ENCODE data around the gene BATF2. TPM values are rescaled to one million over a fixed set of nuclear protein-coding genes. Genes with fewer than 3 reads are reported as not detected.
"Not testable (repeated sequence)": the region's sequence is repeated elsewhere in the genome, so short reads cannot be mapped to it uniquely, and the experiment has no call there.

The BATF2 gene
- total and polyA plus RNA-seq, 3 donors from 2014 or later: 0.94 to 2.7 (median 1.5) TPM

GRCh38 chr11:64990222-64990923 lies 6.4 kb downstream of the BATF2 start:
- WGBS, 2 donors: 57 to 61% methylated on average over 15 of the region's 15 CpGs

GRCh38 chr11:64989416-64989815 lies 7.4 kb downstream of the BATF2 start:
- intact Hi-C loops (cut with DNase I; ENCODE audit: low total_unique reads): no loop called here

More at GRCh38 chr11:64990222-64990923, 6.4 kb downstream of the BATF2 start:
- intact Hi-C loops (cut with DNase I; ENCODE audit: low total_unique reads): no loop called here
- H3K9me3 ChIP-seq: no peaks in the 10 kb centered on the region
- H3K27ac ChIP-seq: no peak overlapping the region
- H3K4me1 ChIP-seq: no peaks in the 10 kb centered on the region
- H3K36me3 ChIP-seq (ENCODE audit: low read depth, missing control alignments): no peaks in the 10 kb centered on the region
- no peaks in the 10 kb centered on the region for H3K27me3 ChIP-seq
- H3K4me3 ChIP-seq: no peak overlapping the region
- TF ChIP-seq CTCF (IDR thresholded peaks at IDR 0.05) (no peak), POLR2A (IDR thresholded peaks at IDR 0.05) (no peak)
- DNase-seq: no peak

GRCh38 chr11:64987998-64988854 lies 8.5 kb downstream of the BATF2 start:
- TF ChIP-seq CTCF (IDR thresholded peaks at IDR 0.05) (no peak), POLR2A (IDR thresholded peaks at IDR 0.05) (no peak)
- H3K4me3 ChIP-seq: no peak overlapping the region
- no peak for DNase-seq
- intact Hi-C loops (cut with DNase I; ENCODE audit: low total_unique reads): no loop called here
- H3K4me1 ChIP-seq: no peaks in the 10 kb centered on the region
- 88 to 93% methylated on average over 5 to 6 of the region's 6 CpGs for WGBS, 2 donors
- H3K27ac ChIP-seq: no peak overlapping the region
- H3K36me3 ChIP-seq (ENCODE audit: low read depth, missing control alignments): no peaks in the 10 kb centered on the region
- H3K9me3 ChIP-seq: no peaks in the 10 kb centered on the region
- no peaks in the 10 kb centered on the region for H3K27me3 ChIP-seq

More at GRCh38 chr11:64989416-64989815, 7.4 kb downstream of the BATF2 start:
- no peak overlapping the region for H3K4me3 ChIP-seq
- DNase-seq: no peak
- no peaks in the 10 kb centered on the region for H3K4me1 ChIP-seq
- no peaks in the 10 kb centered on the region for H3K9me3 ChIP-seq
- 75 to 89% methylated on average over 5 to 13 of the region's 13 CpGs for WGBS, 2 donors
- TF ChIP-seq CTCF (IDR thresholded peaks at IDR 0.05) (no peak), POLR2A (IDR thresholded peaks at IDR 0.05) (no peak)
- H3K27me3 ChIP-seq: no peaks in the 10 kb centered on the region
- no peak overlapping the region for H3K27ac ChIP-seq
- H3K36me3 ChIP-seq (ENCODE audit: low read depth, missing control alignments): no peaks in the 10 kb centered on the region

DNA sequence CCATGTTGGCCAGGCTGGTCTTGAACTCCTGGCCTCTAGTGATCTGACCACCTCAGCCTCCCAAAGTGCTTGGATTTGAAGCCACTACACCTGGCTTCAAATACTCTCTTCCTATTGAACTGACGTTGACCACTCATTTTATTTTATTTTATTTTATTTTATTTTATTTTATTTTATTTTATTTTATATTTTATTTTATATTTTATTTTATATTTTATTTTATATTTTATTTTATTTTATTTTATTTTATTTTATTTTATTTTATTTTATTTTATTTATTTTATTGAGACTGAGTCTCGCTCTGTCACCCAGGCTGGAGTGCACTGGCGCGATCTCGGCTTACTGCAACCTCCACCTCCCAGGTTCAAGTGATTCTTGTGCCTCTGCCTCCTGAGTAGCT lies 13.4 kb downstream of the BATF2 start:
- H3K9me3 ChIP-seq; H3K4me3 ChIP-seq; H3K27ac ChIP-seq; H3K36me3 ChIP-seq (ENCODE audit: low read depth, missing control alignments); intact Hi-C loops (cut with DNase I; ENCODE audit: low total_unique reads); DNase-seq; H3K27me3 ChIP-seq; H3K4me1 ChIP-seq: not testable (repeated sequence)
- WGBS, 2 donors: 89 to 93% methylated on average over 5 of the region's 5 CpGs

DNA sequence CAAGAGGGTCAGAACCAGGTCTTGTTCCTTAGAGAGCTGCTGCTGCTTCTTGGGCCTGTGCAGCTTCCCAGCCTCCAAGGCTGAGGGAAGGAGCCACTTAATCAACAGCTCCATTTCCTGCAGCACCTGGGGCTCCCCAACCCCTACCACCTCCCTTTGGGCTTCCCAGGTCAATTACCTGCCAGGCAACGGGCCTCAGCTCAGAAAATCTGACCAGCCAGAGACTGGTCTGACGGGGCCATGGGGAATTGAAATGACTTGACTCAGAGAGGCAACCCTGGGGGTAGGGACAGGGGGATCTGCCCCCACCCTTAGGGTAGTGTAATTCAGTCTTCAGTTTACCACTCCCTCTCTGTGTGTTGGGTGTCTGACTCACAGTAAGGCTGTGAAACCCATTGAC lies 20.1 kb downstream of the BATF2 start:
- intact Hi-C loops (cut with DNase I; ENCODE audit: low total_unique reads): no loop called here
- no peaks in the 10 kb centered on the region for H3K36me3 ChIP-seq (ENCODE audit: low read depth, missing control alignments)
- no peak for DNase-seq
- H3K27ac ChIP-seq: no peak overlapping the region
- no peaks in the 10 kb centered on the region for H3K9me3 ChIP-seq
- no peak for TF ChIP-seq POLR2A (IDR thresholded peaks at IDR 0.05)
- TF ChIP-seq CTCF (IDR thresholded peaks at IDR 0.05): no peak
- H3K4me1 ChIP-seq: no peaks in the 10 kb centered on the region
- no peak overlapping the region for H3K4me3 ChIP-seq
- WGBS, 2 donors: 76 to 80% methylated on average over 1 to 2 of the region's 2 CpGs
- no peaks in the 10 kb centered on the region for H3K27me3 ChIP-seq
